ENCODE results near the gene KIF20A. TPM values are rescaled to one million over a fixed set of nuclear protein-coding genes. Genes with fewer than 3 reads are reported as not detected.

KIF20A gene
- total and polyA plus RNA-seq, 2 experiments from 2014 or later = 41.0 to 60.4 TPM

GRCh38 chr5:138226910-138227309 is 48.0 kb downstream of the KIF20A start:
- H4K20me1 ChIP-seq (replicated peaks; ENCODE audit: insufficient read depth) = no peaks in the 10 kb centered on the region
- no peaks in the 10 kb centered on the region for H3K36me3 ChIP-seq (ENCODE audit: insufficient read depth)
- Mint-ChIP-seq H3K27ac (no peak overlapping the region), H3K4me1 (no peaks in the 10 kb centered on the region), H3K9me3 (peaks cover 9% of the 10 kb centered on the region), H3K27me3 (ENCODE audit: insufficient read depth, low read depth, poor library complexity) (no peaks in the 10 kb centered on the region), H3K4me3 (no peak overlapping the region), H3K36me3 (ENCODE audit: low read depth) (no peaks in the 10 kb centered on the region; the same call in 2 of the 3 replicates)
- no peaks in the 10 kb centered on the region for H3K9me2 ChIP-seq (ENCODE audit: insufficient read depth)
- H3K4me2 ChIP-seq = no peak overlapping the region
- H3K27me3 ChIP-seq (ENCODE audit: insufficient read depth) = no peaks in the 10 kb centered on the region
- no peak for ATAC-seq
- no peaks in the 10 kb centered on the region for H3K4me1 ChIP-seq (ENCODE audit: insufficient read depth)
- H2AFZ ChIP-seq = no peak overlapping the region
- TF ChIP-seq ZNF114 (CRISPR knock-in tag; IDR thresholded peaks at IDR 0.05) (no peak), POLR2AphosphoS5 (IDR thresholded peaks at IDR 0.05; ENCODE audit: low read depth) (no peak), JUNB (IDR thresholded peaks at IDR 0.05; ENCODE audit: unreplicated experiment) (no peak), CREB1 (CRISPR knock-in tag; IDR thresholded peaks at IDR 0.05; ENCODE audit: low read depth) (no peak), EZH2 (IDR thresholded peaks at IDR 0.05; ENCODE audit: low read depth, unreplicated experiment) (no peak), ZNF462 (CRISPR knock-in tag; IDR thresholded peaks at IDR 0.05) (no peak), STAT1 (IDR thresholded peaks at IDR 0.05; ENCODE audit: unreplicated experiment) (no peak), ETS1 (IDR thresholded peaks at IDR 0.05) (no peak), EZH2phosphoT487 (IDR thresholded peaks at IDR 0.05; ENCODE audit: unreplicated experiment) (no peak), CTCF (conservative IDR thresholded peaks at IDR 0.05; ENCODE audit: low read depth in 2 of 2) (no peak), NANOG (IDR thresholded peaks at IDR 0.05; ENCODE audit: borderline replicate concordance) (no peak), ZNF331 (CRISPR knock-in tag; IDR thresholded peaks at IDR 0.05; ENCODE audit: low read depth) (no peak), REST (IDR thresholded peaks at IDR 0.05; ENCODE audit: unreplicated experiment) (no peak)
- H3K27ac ChIP-seq (ENCODE audit: low read depth) = no peak overlapping the region
- H3K79me2 ChIP-seq (replicated peaks; ENCODE audit: insufficient read depth) = no peaks in the 10 kb centered on the region
- DNase-seq (ENCODE audit: low spot score) = no peak
- no peaks in the 10 kb centered on the region for H3F3A ChIP-seq (replicated peaks; ENCODE audit: low read depth)
- H3K4me3 ChIP-seq = no peak overlapping the region
